ENCODE data around the gene PAMR1. TPM values are rescaled to one million over a fixed set of nuclear protein-coding genes. Genes with fewer than 3 reads are reported as not detected.

Gene PAMR1
- total and polyA plus RNA-seq, 9 donors = 0.25 to 25.8 (median 3.6) TPM

GRCh38 chr11:35403765-35404387 lies 121.5 kb downstream of the PAMR1 start:
- Histone ChIP-seq H3K4me3 (no peak overlapping the region), H3K36me3 (no peaks in the 10 kb centered on the region), H3K27me3 (no peaks in the 10 kb centered on the region), H3K4me1 (ENCODE audit: insufficient read depth) (no peaks in the 10 kb centered on the region), H3K27ac (no peak overlapping the region), H3K9me3 (no peaks in the 10 kb centered on the region)
- no peak for DNase-seq
- intact Hi-C loops (cut with DNase I) = no loop called here
- TF ChIP-seq CTCF (IDR thresholded peaks at IDR 0.05) = no peak
- no peak for TF ChIP-seq EP300 (IDR thresholded peaks at IDR 0.05)
- no peak for TF ChIP-seq POLR2A (IDR thresholded peaks at IDR 0.05)
- WGBS, 3 donors = 74 to 91% (median 74%) methylated on average over 7 of the region's 7 CpGs

- no peak overlapping the region for H3K4me3 ChIP-seq
- intact Hi-C loops (cut with DNase I) = no loop called here
- no peaks in the 10 kb centered on the region for H3K27me3 ChIP-seq
- DNase-seq = no peak
- no peaks in the 10 kb centered on the region for H3K4me1 ChIP-seq (ENCODE audit: insufficient read depth)
- no peak overlapping the region for H3K27ac ChIP-seq
- H3K36me3 ChIP-seq = no peaks in the 10 kb centered on the region
- no peak for TF ChIP-seq POLR2A (IDR thresholded peaks at IDR 0.05)
- no peak for TF ChIP-seq CTCF (IDR thresholded peaks at IDR 0.05)
- TF ChIP-seq EP300 (IDR thresholded peaks at IDR 0.05) = no peak
- H3K9me3 ChIP-seq = no peaks in the 10 kb centered on the region
- WGBS, 3 donors = 60 to 70% (median 61%) methylated on average over 9 of the region's 9 CpGs
These were observed 122.4 kb downstream of the PAMR1 start for GRCh38 chr11:35402751-35403660.

GRCh38 chr11:35398881-35399280 lies 126.5 kb downstream of the PAMR1 start:
- Histone ChIP-seq H3K4me1 (ENCODE audit: insufficient read depth) (no peaks in the 10 kb centered on the region), H3K27ac (no peak overlapping the region), H3K4me3 (no peak overlapping the region), H3K36me3 (no peaks in the 10 kb centered on the region), H3K27me3 (no peaks in the 10 kb centered on the region), H3K9me3 (no peaks in the 10 kb centered on the region)
- intact Hi-C loops (cut with DNase I) = loop anchor here in 2 of 4 donors (10.0 kb wide), 1 partner anchor 474 kb away; no protein-coding TSS in a partner anchor
- 51 to 55% (median 52%) methylated on average over 1 of the region's 1 CpG for WGBS, 3 donors
- DNase-seq = no peak
- TF ChIP-seq CTCF (IDR thresholded peaks at IDR 0.05) = no peak
- TF ChIP-seq POLR2A (IDR thresholded peaks at IDR 0.05) = no peak
- TF ChIP-seq EP300 (IDR thresholded peaks at IDR 0.05) = no peak

GRCh38 chr11:35394941-35395340 lies 130.5 kb downstream of the PAMR1 start:
- intact Hi-C loops (cut with DNase I) = loop anchor here in 3 of 4 donors (5.0 to 10.0 kb wide), 4 partner anchors 398 to 808 kb away; no protein-coding TSS in a partner anchor
- WGBS, 3 donors = 85 to 89% (median 87%) methylated on average over 5 of the region's 5 CpGs
- H3K4me3 ChIP-seq = no peak overlapping the region

More at GRCh38 chr11:35394941-35395340, 130.5 kb downstream of the PAMR1 start:
- Histone ChIP-seq H3K27me3 (no peaks in the 10 kb centered on the region), H3K36me3 (no peaks in the 10 kb centered on the region), H3K27ac (no peak overlapping the region), H3K4me1 (ENCODE audit: insufficient read depth) (no peaks in the 10 kb centered on the region), H3K9me3 (no peaks in the 10 kb centered on the region)
- TF ChIP-seq POLR2A (IDR thresholded peaks at IDR 0.05) (no peak), CTCF (IDR thresholded peaks at IDR 0.05) (no peak), EP300 (IDR thresholded peaks at IDR 0.05) (no peak)
- no peak for DNase-seq

Data from ovary (tissue), 9 donors.